Heart left ventricle (tissue), 13 donors: ENCODE data around the gene CLEC11A.

Source experiments
- POLR2A ChIP-seq, 2 donors: fragments of 450-650 bp; IDR thresholded peaks; one replicate each; pipeline ENCODE4 v1.6.1; 2017; ENCODE audit warnings: antibody characterized with exemption in 2 of 2, mild to moderate bottlenecking in 2 of 2, moderate library complexity in 2 of 2
- TF ChIP-seq, protein P1 (sequence below), 12 donors: fragments of 200-600 bp; sonication (generic) in 4 of 12; IDR thresholded peaks; one replicate each; pipeline versions ENCODE4 v1.5.0 to v1.8.0; 2018 to 2022; ENCODE audit warnings: antibody characterized with exemption in 12 of 12, mild to moderate bottlenecking in 5 of 12
- donor health status: ischemic (EF 13 %, LVEDD 7.1; RV severe dilation, severe dysfunction).
- donor health status: DM: no; HTN: yes; CAD: no.
- donor health status: DM: no; HTN: no; CAD: no.
- donor health status: ischemic (EF 25% LVEDD 6.9; RV normal size, moderate dysfunction).
- donor health status: ischemic (EF 25% LVEDD 5.7; RV mildly dilated, moderate dysfunction).
- donor health status: ischemic (EF 35%, LVEDD 5.7; RV mildly dilated, moderate dysfunction).
- donor health status: nonischemic (EF 11% LVEDD 7.7; RV severe dilation, severe dysfunction).
- donor health status: DM: yes; HTN: yes; CAD: no.
- donor health status: PGD.
- donor health status: ischemic (EF 29% LVEDD 5.4; RV normal size, mild dysfunction).
- donor health status: nonischemic (EF 23%, LVEDD 6.1; RV moderate dilation, normal function).

DNA sequence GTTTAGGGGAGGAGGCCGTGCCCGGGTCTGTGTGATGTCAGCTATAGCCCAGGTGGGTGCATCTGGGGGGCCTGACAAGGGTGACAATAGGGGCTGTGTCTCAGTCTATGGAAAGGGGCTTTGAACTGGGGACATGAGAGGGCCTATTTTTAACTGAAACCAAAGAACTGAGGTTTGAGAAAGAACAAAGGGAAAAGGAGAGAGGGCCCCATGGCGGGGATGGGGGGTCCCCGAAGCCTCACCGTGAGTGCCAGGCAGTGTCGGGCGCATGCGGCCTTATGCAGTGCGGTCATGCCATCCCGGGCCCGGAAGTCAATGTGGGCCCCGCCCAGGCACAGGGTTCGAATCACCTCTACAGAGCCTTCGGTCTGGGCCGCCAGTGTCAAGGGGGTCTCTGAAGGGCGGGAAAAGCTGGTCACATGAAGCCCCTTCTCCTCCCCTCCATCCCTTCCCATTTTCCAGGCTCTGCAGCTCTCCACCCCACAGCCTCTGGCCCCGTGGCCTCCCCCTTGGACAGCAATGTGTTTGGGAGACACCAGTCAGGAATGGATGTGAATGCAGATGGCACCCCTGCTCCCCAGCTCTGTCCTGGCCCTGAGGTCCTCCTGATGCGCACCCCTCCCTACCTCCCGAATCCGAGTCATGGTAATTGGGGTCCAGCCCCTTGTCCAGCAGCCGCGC is 9.5 kb upstream of the CLEC11A start:
- TF ChIP-seq, protein P1, sequence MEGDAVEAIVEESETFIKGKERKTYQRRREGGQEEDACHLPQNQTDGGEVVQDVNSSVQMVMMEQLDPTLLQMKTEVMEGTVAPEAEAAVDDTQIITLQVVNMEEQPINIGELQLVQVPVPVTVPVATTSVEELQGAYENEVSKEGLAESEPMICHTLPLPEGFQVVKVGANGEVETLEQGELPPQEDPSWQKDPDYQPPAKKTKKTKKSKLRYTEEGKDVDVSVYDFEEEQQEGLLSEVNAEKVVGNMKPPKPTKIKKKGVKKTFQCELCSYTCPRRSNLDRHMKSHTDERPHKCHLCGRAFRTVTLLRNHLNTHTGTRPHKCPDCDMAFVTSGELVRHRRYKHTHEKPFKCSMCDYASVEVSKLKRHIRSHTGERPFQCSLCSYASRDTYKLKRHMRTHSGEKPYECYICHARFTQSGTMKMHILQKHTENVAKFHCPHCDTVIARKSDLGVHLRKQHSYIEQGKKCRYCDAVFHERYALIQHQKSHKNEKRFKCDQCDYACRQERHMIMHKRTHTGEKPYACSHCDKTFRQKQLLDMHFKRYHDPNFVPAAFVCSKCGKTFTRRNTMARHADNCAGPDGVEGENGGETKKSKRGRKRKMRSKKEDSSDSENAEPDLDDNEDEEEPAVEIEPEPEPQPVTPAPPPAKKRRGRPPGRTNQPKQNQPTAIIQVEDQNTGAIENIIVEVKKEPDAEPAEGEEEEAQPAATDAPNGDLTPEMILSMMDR (IDR thresholded peaks at IDR 0.05): no peak
- TF ChIP-seq POLR2A (IDR thresholded peaks at IDR 0.05): no peak
